Jurkat, Clone E6-1 (cell line): Measurements from ENCODE around the gene CRB1.

Source experiments
- DNase-seq: peaks from one replicate; pipeline ENCODE4 v3.0.0-alpha.2; 2011; ENCODE audit warnings: low read depth, low spot score
- H3K4me3 ChIP-seq: 2 replicates; pipeline ENCODE4 v1.5.1; 2011; ENCODE audit warnings: mild to moderate bottlenecking, low read length, control low read depth, moderate library complexity

CRB1 gene

DNA sequence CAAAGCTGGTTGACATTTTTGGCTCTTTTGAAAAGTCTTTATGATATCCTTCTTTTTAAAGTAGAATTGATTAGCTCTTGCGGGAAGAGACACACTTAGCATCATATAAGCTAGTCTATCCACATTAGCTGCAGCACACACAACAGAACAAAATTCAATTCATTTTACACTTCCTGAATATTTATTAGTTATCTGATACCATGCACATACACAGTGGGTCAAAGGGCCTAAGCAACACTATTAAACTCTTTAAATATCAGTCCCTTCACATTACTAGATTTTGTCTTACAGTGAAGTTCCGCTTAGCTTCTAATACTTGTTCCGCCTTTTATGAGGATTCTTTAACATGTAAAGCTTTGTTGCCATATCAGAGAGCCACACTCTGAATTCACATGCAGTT is 169.5 kb downstream of the CRB1 start:
- H3K4me3 ChIP-seq, result no peak overlapping the region
- no peak for DNase-seq

DNA sequence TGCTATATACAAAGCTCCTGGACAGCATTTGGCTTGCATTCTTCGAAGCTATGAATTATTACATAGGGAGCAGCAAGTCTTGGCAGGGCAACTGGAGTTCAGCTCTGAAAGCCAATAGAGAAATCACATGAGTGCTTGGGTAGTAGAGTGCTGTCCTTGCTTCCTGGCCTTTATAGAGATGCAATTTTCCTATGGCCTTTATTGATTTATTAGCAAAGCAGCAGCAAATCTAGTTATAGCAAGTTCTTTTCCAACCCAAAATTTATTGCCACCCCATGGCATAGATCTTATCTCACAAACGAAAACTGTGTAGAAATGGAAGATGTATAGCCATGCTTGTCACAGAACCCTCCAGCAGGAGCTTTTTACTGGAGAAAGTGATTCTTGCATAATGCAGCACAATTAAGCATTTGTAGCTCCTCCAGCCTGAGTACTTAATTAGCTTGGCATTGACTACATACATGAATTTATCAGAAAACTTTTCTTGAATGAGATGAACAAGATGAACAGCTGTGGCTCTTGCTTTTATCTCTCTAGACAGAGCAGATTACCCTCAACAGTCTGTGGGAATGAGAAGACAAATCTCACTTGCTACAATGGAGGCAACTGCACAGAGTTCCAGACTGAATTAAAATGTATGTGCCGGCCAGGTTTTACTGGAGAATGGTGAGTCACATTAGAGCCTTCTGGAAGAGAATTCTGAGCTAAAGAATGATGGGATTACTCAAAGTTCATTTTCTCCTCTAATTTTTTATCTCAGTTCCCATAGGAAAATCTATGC is 170.1 kb downstream of the CRB1 start:
- H3K4me3 ChIP-seq, result no peak overlapping the region
- no peak for DNase-seq

DNA sequence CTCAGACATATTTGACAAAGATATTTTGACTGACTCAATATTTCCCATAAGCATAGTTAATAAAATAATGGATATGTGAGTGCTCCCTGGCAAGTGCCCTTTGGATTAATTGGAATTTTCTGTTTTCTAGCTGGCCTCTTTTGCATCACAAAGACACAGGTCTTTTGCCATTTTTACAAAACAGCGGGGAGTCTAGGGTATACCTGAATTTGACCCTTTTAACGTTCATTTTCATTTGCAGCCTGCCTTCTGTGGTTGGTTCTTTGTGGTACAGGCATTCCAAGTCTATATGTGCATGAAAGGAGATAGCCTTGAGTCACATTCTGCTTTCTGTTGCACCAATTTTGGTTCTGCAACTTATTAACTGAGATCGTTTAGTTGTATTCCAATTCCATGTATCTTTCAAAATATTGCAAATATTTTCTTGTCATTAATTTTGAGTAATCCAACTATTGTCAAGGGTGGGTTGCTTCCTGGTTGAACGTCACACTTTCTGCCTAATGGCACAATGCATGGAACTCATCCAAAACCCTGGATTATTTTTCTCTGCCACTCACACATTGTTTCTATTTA is 171.7 kb downstream of the CRB1 start:
- DNase-seq, result no peak
- H3K4me3 ChIP-seq, result no peak overlapping the region

DNA sequence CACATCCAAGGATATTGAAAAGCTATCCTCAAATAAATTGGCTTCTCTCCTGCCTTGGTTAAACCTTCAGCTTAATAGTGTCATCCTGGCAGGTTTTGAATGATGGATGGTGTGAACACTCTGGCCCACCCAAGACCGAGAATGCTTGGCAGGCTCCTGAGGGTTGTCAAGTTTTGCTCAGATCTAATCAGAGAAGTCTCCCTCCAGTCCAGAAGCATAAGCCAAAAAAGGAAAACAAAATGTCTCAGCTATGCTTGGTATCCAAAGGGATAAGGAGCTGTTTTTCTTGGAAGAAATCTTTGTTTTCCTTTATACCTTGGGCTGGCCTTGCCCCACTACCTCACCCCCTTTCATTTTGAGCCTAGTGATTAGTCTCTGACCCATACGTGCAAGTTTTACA is 172.7 kb downstream of the CRB1 start:
- H3K4me3 ChIP-seq, result no peak overlapping the region
- DNase-seq, result no peak

DNA sequence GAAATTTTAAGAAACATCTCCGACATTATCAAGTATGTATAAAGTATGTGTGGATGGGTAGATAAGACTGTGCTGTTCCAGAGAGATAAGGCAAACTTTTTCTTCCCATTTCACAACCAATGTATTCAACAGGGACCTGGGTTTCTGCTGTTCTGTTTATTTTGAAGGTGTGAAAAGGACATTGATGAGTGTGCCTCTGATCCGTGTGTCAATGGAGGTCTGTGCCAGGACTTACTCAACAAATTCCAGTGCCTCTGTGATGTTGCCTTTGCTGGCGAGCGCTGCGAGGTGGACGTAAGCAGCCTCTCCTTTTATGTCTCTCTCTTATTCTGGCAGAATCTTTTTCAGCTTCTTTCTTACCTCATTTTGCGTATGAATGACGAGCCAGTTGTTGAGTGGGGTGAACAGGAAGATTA is 174.0 kb downstream of the CRB1 start:
- DNase-seq, result no peak

DNA sequence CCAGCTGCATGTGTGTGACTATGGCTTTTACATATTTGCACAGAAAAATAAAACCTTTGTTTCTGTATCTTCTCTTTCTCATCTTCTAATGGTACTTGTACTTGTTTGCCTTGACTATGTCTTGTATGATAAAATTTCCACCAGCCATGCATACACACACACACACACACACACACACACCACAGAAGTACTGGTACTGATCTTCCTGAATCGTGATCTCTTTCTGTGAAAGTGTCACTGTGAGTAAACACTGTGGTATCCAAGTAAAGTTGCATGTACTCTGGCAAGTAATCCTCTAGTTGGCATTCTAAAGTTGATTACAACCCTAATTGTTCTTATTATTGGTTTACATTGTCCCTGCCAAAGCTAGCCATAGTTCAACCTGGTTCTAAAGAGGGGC is 176.7 kb downstream of the CRB1 start:
- H3K4me3 ChIP-seq, result no peak overlapping the region
- DNase-seq, result no peak

More for the DNA sequence above, 174.0 kb downstream of the CRB1 start:
- no peak overlapping the region for H3K4me3 ChIP-seq

DNA sequence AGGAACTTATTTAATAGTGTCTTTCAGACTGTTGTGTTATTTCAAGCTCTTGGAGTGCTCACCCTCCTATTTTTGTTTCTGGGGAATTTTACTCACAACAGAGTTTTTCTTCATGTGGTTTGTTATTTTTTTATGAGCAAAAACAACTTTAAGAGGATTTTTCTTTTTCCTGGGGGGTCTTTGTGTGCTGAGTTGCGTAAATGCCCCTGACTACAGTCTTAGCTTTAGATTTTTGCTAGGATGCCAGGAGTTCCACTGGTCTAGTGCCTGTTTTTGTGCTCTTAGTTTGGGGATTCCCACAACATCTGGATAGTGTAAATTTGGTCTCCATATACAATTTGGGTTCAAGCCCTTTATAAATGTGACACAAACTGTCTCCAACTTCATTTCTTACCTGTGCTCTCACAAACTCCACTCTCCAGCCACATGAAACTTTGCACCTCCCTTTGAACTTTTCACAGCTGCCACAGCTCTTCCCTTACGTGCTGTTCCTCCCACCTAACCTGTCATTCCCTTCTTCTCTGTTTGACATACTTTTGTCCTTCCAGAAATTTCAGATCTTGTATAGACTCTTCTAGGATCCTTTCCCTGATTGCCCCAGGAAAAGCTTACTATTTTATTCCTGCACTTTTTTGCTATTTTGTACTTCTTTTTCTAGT is 180.2 kb downstream of the CRB1 start:
- no peak for DNase-seq
- H3K4me3 ChIP-seq, result no peak overlapping the region

DNA sequence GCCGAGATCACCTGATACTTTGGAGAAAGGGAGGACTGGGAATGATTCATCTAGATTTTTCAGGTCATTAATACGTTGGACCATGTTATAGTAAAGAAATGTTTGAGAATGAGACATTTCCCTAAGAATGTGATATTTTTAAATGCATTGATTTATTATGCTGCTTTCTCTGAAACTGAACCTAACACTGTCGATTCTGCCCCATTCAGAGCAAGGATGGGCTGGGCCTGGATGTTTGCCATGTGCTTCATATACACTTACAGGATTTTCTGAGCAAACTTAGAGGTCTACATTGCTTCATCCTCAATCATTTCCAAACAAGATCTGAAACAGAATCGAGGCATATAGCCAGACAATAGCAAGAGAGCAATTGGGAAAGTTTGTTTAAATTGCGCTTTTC is 183.3 kb downstream of the CRB1 start:
- DNase-seq, result no peak
- H3K4me3 ChIP-seq, result no peak overlapping the region

DNA sequence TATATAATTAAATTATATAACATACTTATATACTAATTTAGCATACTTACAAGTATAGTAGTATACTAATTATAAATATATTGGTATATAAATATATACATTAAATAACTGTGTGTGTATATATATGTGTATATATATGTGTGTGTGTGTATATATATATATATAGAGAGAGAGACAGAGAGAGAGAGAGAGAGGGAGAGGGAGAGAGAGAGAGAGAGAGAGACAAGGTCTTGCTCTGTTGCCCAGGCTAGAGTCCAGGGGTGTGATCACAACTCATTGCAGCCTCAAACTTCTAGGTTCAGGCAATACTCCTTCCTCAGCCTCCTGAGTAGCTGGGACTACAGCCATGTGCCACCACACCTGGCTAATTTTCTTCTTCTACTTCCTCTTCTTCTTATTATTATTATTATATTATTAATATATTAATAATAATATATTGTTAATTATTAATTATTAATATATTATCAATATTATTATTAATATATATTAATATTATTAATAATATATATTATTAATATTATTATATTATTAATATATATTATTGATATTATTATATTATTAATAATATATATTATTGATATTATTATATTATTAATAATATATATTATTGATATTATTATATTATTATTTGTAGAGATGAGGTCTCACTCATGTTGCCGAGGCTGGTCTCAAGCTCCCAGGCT is 185.5 kb downstream of the CRB1 start:
- no peak overlapping the region for H3K4me3 ChIP-seq
- no peak for DNase-seq

DNA sequence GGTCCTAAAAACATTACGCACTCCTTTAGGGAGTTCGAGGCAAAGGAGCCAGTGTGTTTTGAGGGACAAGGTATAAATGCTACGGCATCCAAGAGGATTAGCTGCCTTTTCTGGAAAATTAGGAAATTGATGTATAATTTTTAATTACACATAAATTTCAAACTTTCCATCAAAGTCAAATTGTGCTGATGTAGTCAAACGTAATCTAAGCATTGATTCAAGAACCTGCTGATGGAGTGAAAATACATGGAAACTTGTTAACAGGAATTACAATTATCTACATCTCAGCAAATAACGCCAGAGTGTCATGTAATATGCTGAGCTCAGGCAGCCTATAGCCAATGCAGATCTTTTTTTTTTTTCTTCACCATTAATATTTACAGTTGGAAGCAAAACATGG is 194.5 kb downstream of the CRB1 start:
- no peak for DNase-seq
- H3K4me3 ChIP-seq, result no peak overlapping the region

DNA sequence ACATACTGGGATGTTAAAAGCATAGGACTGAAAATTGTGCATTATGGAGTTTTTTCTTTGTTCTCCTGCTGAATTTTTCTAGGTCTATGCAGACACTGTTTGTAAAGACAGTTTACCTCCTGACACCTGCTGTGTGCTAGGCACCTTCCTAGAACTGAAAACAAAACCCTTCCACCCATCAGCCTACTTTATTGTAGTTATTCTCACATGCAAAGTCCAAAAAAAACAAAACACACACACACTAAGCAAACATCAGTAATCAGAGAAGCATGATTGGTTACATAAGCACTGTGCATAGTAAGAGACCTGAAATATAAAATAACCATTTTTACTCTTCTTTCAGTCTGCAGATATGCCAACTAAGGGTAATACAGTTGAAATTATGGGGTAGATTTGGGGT is 195.1 kb downstream of the CRB1 start:
- H3K4me3 ChIP-seq, result no peak overlapping the region
- DNase-seq, result no peak

DNA sequence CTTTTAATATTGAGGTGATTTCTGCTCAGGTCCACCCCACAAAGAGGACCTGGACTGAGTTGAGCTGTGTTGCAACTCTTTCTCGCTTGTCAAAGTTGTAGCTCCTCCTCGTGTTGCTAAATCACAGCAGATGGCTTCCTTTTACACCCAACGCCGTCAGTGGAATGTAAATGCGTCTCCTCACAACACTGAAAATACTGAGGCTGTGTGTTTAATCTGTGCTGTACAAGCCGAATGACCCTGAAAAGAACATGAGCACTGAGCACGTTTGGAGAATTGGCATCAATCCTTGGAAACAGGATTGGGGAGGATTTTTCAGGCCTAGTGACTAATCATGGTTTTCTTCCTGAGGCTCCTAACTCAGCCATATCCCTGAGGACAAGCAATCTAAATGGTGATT is 196.0 kb downstream of the CRB1 start:
- no peak overlapping the region for H3K4me3 ChIP-seq
- no peak for DNase-seq

DNA sequence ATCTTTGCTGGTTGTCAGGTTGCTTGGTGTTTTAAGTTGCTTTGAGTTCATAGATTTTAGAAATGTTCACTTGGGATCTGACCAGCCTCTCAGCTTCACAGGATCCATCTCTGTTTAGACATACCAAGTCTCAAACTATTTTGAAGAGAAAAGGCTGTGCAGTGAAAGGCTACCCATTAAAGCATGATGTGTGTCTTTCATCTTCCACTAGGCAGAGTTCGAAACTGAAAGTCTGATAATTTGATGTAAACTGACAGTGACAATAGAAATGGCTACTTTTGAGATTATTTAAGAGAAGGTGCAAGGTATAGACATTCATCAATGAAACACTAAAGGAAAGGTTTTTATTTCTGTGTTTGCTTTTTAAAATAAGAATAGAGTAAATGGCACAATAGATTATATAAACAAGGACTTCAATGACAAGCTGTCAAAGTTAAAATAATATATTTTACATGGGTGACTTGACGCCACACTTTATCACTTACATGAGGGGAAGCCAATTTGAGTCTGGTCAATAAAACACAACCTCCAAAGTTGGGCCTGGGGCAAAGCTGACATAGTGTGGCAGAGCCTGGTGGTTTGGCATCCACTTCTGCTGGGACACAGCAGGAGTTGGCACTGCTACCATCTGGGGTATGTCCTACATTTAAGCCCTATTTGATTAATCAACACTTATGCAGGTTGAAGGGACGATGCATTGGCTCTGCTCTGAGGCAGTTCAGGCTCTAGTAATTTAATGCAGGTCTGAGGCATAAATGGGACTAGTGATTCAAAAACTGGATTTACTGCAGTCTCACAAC is 197.7 kb downstream of the CRB1 start:
- no peak overlapping the region for H3K4me3 ChIP-seq
- DNase-seq, result no peak

DNA sequence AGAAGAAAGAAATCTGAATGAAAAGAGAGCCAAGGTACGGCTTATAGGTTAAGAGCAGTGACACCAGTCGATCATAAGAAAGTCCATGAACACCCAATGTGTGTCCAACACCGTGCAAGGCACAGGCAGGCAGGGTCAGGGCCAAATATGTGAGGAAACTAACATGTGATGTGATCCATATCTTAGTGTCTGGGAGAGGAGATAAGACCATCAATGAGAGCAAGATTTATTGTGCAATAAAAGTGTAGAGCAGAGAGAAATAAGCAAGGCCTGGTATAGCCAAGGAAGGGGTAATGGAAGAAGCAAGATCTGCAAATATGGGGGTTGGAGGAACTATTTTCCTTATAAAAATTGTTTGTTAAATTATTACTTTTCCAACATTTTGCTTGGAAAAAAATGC is 198.8 kb downstream of the CRB1 start:
- DNase-seq, result no peak
- H3K4me3 ChIP-seq, result no peak overlapping the region

DNA sequence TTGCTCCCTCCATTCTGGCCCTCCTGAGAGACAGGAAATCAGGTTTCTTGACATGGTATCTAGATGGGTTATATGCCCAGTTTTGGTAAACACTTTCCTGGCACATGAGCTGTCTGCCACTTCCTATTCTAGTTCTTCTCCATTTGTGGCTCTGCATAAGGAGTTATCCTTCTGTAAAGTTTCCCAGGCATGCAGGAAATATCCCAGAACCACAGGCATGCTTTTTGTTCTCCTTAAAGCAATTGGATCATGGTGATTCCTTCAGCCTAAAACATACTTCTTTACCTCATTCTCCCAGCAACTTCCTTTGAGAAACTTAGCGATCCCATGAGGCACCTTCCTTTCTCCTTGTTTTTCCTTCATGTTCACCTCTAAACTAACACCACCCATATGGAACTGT is 199.8 kb downstream of the CRB1 start:
- no peak for DNase-seq
- H3K4me3 ChIP-seq, result no peak overlapping the region

DNA sequence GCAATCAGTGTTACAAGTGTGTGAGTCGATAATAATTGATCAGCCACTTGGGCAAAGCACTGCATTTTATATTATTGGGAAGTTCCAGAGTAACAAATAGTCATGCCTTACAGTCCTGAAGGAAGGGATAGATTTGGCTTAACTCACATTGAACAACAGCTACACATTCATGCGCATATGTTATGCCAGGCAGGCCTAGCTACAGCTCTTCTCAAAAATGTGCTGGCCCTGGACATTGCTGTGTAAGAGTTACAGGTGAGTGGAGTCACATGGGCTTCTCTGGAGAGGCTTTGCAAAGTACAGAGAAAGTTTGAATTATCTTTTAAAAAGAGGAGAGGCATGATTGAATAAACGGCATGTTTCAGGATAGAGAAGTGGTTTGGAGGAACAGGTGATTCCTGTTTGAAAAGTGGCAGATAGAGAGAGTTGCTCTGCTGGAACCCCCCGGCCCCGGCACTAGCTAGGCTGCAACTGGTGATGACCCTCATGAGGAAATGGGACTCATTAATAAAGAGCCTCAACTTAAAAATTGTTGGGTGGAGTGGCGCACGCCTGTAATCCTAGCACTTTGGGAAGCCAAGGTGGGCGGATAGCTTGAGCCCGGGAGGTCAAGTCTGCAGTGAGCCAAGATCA is 200.6 kb downstream of the CRB1 start:
- DNase-seq, result no peak
- H3K4me3 ChIP-seq, result no peak overlapping the region

DNA sequence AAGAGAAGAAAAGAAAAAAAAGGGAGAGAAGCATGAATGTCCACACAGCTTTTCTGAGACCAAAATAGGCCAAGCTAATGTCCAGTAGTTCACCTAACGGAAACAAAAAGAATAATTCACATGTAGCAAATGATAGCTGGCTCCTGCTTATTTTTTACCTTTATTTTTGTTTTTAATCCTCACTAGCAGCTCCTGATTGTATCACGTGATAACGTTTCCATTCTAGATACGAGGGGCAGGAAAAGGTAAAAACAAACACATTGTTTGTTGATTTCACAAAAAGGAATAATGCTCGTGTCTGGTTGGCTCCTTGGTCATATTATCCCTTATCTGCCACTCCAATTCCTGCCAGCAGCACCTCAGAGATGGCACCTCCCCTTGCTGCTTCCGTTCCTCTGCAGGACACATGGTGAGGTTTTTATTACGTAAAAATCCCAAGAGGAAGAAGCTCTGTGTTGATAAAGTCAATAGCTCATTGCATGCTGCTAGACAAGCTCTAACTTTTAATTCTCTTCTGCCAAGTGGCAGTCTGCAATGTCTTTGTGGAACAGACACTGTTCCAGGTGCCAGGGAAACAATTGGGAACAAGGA is 201.7 kb downstream of the CRB1 start:
- no peak overlapping the region for H3K4me3 ChIP-seq
- no peak for DNase-seq

DNA sequence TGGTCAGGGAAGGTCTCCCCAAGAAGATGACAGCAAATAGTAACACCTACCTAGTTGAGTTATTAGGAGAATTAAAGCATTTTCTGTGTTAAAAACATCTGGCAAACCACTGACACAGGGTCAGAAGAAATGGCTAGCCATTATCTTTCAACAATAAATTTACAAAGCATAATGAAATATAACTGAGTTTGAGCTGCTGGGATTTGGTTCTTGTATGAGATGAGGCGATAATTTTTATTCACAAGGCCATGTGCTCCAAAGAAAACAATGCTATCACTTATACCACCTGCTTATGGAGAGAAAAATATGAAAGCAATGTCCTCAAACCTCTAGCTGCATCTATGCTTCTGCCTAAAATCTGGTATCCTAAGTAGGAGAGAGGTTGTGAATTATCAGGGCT is 202.3 kb downstream of the CRB1 start:
- DNase-seq, result no peak
- no peak overlapping the region for H3K4me3 ChIP-seq
